ENCODE results near the gene NAT8. TPM values are rescaled to one million over a fixed set of nuclear protein-coding genes. Genes with fewer than 3 reads are reported as not detected.

NAT8 gene
- total and polyA plus RNA-seq, 2 of the 13 experiments (the other 11 are each of a cell fraction or from before 2014, with no cell fraction given): 1.9 to 12.9 TPM

DNA sequence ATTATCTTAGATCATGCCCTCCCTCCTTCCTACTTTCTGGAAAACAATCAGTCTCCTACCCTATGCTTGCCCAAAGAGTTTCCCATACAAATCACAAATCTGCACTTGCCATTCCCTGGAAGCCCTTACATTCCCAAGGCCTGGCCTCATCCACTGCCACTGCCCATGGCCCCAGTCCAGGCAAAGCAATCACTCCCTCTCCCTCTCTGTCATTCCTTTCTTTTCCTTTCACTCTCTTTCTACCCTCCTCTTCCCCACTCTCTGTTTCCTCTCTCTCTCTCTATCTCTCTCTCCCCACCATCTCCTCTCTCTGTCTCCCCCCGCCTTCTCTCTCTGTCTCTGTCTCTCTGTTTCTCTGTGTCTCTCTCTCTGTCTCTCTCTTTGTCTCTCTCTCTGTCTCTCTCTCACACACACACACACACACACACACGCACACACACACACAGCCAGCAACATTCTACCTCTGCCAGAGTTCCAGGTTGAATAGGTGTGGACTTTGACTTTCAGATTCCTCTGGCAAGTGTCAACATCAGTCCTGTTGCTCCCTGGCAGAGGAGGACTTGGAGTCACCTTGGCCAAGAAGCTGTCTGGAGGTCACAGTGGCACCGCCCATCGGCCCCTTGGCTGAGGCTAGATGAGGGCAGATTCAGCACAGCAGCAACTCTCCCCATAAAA lies 43.7 kb upstream of the NAT8 start (continued):
- TF ChIP-seq ZNF142 (CRISPR knock-in tag; IDR thresholded peaks at IDR 0.05) (no peak), ZNF12 (CRISPR knock-in tag; IDR thresholded peaks at IDR 0.05) (no peak), NFE2 (CRISPR knock-in tag; IDR thresholded peaks at IDR 0.05) (no peak), ZBTB37 (CRISPR knock-in tag; IDR thresholded peaks at IDR 0.05) (peak; percentile 80; the same call in 1 of the 2 replicates), ZNF331 (CRISPR knock-in tag; IDR thresholded peaks at IDR 0.05) (no peak), ZFP36L2 (CRISPR knock-in tag; IDR thresholded peaks at IDR 0.05) (no peak), POLR2AphosphoS5 (IDR thresholded peaks at IDR 0.05; ENCODE audit: low read depth, low read length) (no peak), SSRP1 (CRISPR knock-in tag; IDR thresholded peaks at IDR 0.05) (no peak), ZNF143 (CRISPR knock-in tag; IDR thresholded peaks at IDR 0.05) (no peak), ZNF891 (CRISPR knock-in tag; IDR thresholded peaks at IDR 0.05) (no peak), MYNN (CRISPR knock-in tag; IDR thresholded peaks at IDR 0.05; ENCODE audit: low read depth) (no peak), NFIB (CRISPR knock-in tag; IDR thresholded peaks at IDR 0.05; ENCODE audit: borderline replicate concordance) (no peak), MTA3 (CRISPR knock-in tag; IDR thresholded peaks at IDR 0.05) (no peak), PCBP1 (IDR thresholded peaks at IDR 0.05; ENCODE audit: borderline replicate concordance, low read depth, low read length) (no peak), TARDBP (CRISPR knock-in tag; IDR thresholded peaks at IDR 0.05) (peak; percentile 54; the same call in 1 of the 2 replicates), SKI (IDR thresholded peaks at IDR 0.05; ENCODE audit: partially characterized antibody) (no peak), ZNF703 (CRISPR knock-in tag; IDR thresholded peaks at IDR 0.05; ENCODE audit: borderline replicate concordance) (no peak), ZNF431 (CRISPR knock-in tag; IDR thresholded peaks at IDR 0.05; ENCODE audit: borderline replicate concordance, low read depth) (0 out of 2 replicates have a peak, but pooled peaks have one; percentile 26), CHCHD3 (CRISPR knock-in tag; IDR thresholded peaks at IDR 0.05) (no peak), TEAD3 (CRISPR knock-in tag; optimal IDR thresholded peaks at IDR 0.05; ENCODE audit: borderline replicate concordance) (peak; percentile 68), TOPORS (CRISPR knock-in tag; IDR thresholded peaks at IDR 0.05) (no peak), ELF4 (CRISPR knock-in tag; IDR thresholded peaks at IDR 0.05; ENCODE audit: borderline replicate concordance) (no peak), SP1 (IDR thresholded peaks at IDR 0.05) (no peak), SP1 (CRISPR knock-in tag; IDR thresholded peaks at IDR 0.05) (no peak)
- TF ChIP-seq, protein P1, sequence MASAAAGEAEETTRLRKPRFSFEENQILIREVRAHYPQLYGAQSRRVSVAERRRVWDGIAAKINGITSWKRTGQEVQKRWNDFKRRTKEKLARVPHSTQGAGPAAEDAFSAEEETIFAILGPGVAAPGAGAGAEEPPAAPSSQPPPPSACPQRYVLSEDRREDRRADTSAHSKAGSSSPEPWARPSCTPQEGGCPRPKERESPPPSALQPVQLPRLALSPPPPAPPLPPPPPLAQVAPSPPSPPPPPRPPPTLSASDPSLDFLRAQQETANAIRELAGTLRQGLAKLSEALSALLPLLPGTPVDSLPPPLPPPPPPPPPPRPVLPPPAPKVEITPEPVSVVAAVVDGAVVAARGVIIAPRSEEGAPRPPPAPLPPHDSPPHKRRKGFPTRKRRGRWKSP (CRISPR knock-in tag; IDR thresholded peaks at IDR 0.05): no peak
